Left hindlimb (tissue), 1 donor: Measurements from ENCODE around the gene CC2D1B.
"Not testable (repeated sequence)": the region's sequence is repeated elsewhere in the genome, so short reads cannot be mapped to it uniquely, and the experiment has no call there.

Source experiments
- DNase-seq: peaks from one replicate; pipeline ENCODE4 v3.0.0-alpha.2; 2018

The CC2D1B gene

DNA sequence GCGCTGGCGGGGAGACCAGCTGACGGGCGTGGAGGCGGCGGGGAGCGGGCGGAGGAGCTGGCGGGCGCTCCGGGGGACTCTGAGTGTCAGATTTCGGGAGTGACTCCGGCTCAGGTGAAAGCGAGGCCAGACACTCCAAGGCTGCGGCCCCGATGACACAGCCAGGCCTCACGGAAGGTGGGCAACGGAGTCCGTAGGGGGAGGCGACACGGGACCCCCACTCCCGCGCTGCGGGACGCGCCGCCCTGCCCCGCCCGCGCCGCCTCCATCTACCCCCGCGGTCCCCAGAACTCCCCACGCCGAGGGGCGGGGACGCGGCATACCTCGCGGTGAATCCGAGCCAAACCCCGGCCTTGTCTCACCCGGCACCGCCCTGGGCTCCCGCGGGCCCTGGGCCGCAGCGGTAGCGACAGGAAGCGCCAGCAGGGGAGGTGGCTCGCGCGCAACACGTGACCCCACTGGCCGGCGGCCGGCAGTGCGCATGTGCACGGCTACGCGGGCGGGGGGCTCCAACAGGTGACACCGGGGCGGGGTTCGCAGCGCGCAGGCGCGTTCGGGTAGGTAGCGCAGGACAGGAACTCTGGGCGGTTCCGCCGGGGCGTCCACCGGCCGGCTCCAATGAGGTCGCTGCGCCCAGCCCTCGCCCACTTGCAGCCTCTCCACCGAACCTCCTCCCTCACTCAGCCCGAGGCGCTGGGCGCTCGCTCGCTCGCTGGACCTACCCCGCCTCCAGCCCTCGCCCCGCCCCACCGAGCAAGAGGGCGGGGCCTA, at the start of gene CC2D1B:
CC2D1B (minus strand) TSS at position 460 of the 771 bp plus-strand sequence. CDS start 1,585 bp downstream, outside the sequence.
- DNase-seq, result peak; percentile 98

GRCh38 chr1:52414942-52415341, 48.9 kb upstream of the CC2D1B start:
- no peak for DNase-seq

GRCh38 chr1:52413410-52413989, 47.5 kb upstream of the CC2D1B start:
- no peak for DNase-seq

DNA sequence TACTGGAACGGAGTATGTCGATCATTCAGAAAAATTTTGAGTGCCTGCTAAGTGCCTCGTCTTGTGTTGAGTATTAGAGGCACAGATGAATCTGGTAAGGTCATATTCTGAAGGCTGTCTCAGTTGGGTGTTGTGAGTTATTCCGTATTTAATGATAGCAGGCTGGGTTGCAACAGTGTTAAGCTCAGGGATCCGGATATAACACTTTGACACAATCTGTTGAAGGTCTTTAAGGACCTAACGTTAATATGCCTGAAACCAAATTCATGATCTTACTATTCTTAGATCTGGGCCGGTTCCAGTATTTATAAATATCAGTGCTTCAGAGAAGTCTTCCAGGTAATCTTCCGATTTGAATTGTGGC, 39.0 kb upstream of the CC2D1B start:
- DNase-seq, result no peak

GRCh38 chr1:52404116-52404974, 38.3 kb upstream of the CC2D1B start, which contains the start of the genes ORC1 and PRPF38A:
ORC1 (minus strand) TSS chr1:52404423; CDS start chr1:52402223, 2,200 bp downstream.
PRPF38A (plus strand) TSS chr1:52404602; CDS start chr1:52404750, 148 bp downstream.
- DNase-seq, result peak; percentile 97

DNA sequence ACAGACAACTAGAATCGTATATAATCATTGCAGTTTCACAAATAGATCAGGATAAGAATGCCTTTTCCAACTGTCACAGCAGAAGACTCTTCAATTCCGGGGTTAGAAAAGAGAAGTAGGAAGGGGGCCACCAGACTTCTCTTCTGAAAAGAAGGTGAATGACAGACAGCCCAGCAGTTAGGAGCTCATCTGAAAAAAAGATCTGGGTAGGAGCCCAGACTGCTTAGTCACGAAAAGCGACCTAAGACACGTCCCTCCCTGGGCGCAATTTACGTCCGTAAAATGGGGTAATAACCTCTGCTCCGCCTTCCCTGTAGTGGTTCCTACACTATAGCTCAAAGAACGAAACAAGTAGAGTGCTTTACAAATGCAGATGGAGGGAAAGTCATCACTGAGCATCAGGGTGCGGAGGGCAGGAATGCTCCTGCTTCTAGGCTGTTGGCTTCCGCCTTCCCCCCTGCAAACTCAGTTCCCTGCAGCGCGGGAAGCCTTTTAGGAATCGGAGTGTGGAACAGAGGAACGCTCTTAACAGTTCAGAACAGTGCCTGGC, 37.6 kb upstream of the CC2D1B start:
- DNase-seq, result no peak

DNA sequence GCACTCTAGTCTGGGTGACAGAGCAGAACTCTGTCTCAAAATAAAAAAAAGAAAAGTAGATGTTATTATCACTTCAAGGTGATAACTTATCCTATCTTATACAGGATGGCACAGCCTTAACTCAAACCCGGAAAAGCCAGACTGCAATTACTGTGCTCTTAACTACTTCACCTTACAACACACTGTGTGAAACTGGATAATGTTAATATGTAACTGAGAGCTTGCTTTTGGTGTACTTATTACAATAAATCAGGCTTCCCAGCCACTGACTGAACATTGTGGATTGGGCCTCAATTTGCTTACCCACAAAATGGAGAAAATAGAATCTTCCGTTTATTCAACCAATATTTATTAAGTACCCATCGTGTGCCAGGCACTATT, 36.8 kb upstream of the CC2D1B start:
- no peak for DNase-seq

GRCh38 chr1:52400131-52400530, 34.1 kb upstream of the CC2D1B start:
- no peak for DNase-seq

DNA sequence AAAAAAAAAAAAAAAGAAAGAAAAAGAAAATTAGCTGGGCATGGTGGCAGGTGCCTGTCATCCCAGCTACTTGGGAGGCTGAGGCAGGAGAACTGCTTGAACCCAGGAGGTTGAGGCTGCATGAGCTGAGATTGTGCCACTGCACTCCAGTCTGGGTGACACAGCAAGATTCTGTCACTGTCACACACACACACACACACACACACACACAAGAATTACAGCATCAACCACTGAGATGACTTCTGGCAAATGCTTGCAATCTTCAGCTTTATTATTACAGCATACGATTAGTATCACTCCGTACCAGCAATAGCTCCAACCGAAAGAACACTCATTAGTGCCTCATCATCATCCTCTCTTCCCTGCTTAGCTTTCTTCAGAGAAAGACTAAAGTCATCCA, 33.6 kb upstream of the CC2D1B start:
- DNase-seq, result no peak

- DNase-seq, result no peak
Measured at GRCh38 chr1:52393174-52393573, 27.2 kb upstream of the CC2D1B start.

DNA sequence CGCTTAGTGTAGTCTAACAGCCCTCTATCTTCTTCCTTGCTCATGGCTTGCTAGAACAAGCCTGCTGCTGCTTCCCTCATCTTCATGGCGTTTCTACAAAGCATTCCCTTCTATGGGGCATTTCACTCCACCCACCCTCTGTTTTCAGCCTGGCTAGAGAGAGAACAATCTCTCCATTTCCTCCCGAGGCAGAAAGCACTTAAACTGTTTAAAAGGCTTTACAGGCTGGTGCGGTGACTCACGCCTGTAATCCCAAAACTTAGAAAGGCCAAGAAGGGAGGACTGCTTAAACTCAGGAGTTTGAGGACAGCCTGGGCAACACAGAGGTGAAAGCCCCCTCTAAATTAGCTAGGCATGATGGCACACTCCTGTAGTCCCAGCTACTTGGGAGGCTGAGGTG, 20.5 kb upstream of the CC2D1B start:
- DNase-seq, result no peak

GRCh38 chr1:52385376-52385775, 19.4 kb upstream of the CC2D1B start:
- no peak for DNase-seq

GRCh38 chr1:52369851-52370250, 3.8 kb upstream of the CC2D1B start:
- DNase-seq, result not testable (repeated sequence)

DNA sequence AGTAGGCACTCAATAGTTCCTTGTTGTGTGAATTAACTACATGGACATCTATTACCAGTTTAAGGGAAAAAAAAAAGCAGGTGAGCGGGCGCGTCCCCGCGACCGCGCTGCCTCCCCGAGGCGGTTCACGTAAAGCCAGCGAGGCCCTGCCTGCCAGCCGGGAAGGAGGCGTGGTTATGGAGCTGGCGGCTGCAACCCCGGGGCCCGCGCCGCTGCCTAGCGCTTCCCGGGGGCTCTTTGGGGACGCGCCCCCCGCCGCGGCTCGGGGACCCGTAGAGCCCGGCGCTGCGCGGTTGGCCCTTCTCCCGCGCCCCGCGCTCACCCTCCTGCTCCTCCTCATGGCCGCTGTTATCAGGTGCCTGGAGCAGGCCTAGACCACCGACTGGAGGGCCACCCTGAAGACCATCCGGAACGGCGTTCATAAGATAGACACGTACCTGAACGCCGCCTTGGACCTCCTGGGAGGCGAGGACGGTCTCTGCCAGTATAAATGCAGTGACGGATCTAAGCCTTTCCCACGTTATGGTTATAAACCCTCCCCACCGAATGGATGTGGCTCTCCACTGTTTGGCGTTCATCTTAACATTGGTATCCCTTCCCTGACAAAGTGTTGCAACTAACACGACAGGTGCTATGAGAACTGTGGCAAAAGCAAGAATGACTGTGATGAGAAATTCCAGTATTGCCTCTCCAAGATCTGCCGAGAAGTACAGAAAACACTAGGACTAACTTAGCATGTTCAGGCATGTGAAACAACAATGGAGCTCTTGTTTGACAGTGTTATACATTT, 2.6 kb upstream of the CC2D1B start:
- peak; percentile 44 for DNase-seq

GRCh38 chr1:52367272-52367671, 1.3 kb upstream of the CC2D1B start:
- no peak for DNase-seq

DNA sequence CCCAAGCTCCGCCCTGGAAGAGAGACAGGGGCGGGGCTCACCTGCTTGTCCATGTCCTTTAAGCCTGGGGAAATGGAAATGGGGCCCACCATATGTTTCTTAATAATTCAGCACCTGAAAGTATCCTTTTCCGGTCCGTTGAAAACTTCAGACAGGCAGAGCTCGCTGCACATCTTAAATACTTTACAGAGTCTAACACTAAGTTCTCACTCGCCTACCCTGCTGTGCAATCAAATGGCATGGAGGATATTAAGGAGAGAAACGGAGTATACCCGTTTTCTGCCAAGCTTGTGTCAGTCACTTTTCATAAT, 467 bp upstream of the CC2D1B start:
- DNase-seq, result no peak

GRCh38 chr1:52365071-52365745, 797 bp downstream of the CC2D1B start:
- peak; percentile 47 for DNase-seq

DNA sequence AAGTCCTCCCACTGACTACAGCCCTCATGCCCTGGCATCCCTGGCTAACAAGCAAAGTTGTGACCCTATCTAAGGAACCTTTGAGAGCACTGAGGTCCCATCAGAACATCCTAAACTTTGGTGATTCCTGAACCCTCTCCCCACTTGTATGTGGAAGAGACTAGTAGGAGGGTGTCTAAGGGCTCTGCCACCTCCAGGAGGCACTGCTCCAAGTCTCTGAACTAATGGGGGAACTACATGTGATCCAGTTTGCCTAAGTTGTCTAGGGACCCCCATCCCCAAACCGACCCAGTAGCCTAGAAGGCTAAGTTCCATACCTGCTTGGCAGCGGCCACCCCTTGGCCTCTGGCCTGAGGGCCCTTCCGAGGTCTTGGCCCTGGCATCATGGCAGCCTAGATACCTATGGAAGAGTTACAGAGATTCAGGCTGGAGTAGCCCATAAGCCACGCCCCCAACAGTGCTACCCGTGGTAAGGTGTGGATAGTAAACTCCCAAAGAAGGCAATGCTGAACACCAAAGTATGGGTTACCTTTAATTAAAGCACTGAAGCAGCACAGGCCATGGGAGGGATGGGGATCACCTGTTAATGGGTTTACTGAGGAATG, 1.7 kb downstream of the CC2D1B start:
- DNase-seq, result no peak

DNA sequence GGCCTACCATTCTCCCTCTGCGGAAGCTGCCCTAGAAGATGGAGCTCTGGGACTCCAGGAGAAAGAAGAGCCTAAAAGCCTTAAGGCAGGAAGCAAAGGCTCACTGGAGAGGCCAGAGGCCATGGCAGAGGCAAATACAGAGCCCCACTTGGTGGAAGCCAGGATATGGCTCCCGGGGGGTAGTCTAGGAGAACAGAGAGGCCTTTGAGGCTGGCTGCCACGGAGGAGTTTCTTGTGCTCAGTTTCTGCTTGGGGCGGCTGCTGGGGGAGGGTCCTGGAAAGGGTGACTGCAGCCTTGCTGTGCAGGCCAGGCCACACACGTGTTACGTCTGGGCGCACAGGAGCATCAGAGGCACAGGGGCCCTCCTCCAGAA, 5.4 kb downstream of the CC2D1B start:
- DNase-seq, result no peak

- DNase-seq, result no peak
Measured at GRCh38 chr1:52359676-52360594, 6.1 kb downstream of the CC2D1B start.
